K562 (cell line): ENCODE measurements around the gene R3HDM2. TPM values are rescaled to one million over a fixed set of nuclear protein-coding genes. Genes with fewer than 3 reads are reported as not detected.

Source experiments
- ATAC-seq: fragments of 200-7000 bp; cut with Tn5 transposase; 3 replicates; pipeline ENCODE4 v1.9.1; 2020; ENCODE audit warnings: moderate library complexity
- BruUV-seq: library from RNA; stranded (reverse); fragments of 400-500 nt; replicated peaks from 2 replicates; lab custom pipeline; 2021; lab: Mats Ljungman, UMichigan
- CTCF ChIA-PET: fragments of 300-600 bp; formaldehyde crosslinking; extraction: SDS; loops from one replicate; lab custom pipeline; 2021; ENCODE audit warnings: low intra/inter-chr PET ratio; lab: Yijun Ruan, JAX
- POLR2A ChIA-PET: fragments of 300-600, 350-650 bp; sonication (Branson Sonifier 250); formaldehyde crosslinking; extraction: SDS; loops from one replicate; lab custom pipeline; 2021; ENCODE audit warnings: antibody characterized with exemption, inconsistent platforms; lab: Yijun Ruan, JAX
- DNase-seq, 4 experiments: peaks; one replicate each; pipeline versions ENCODE4 v3.0.0 to v3.0.0-alpha.2; 2011 to 2018; ENCODE audit warnings: low spot score in 3 of 4, mixed read lengths in 3 of 4; ENCODE audit errors: extremely low read depth in 1 of 4
- FAIRE-seq: peaks from 2 replicates; lab custom pipeline; 2011; peaks lifted over from hg19 to GRCh38; lab: Jason Lieb, UNC
- H2AFZ ChIP-seq: 2 replicates; pipeline ENCODE4 v1.6.0; 2011; ENCODE audit warnings: low read depth, low read length, control low read depth, inconsistent platforms
- H3K27ac ChIP-seq: fragments of 200-600 bp; 3 replicates; pipeline ENCODE4 v1.8.0; 2011; ENCODE audit warnings: low read depth, mild to moderate bottlenecking, control low read depth, inconsistent platforms, low read length, moderate library complexity, mixed read lengths; ENCODE audit errors: extremely low read depth
- H3K27me3 ChIP-seq, 2 experiments: fragments of 300-600 bp in 1 of 2; 2 replicates in 1 of 2; 3 replicates in 1 of 2; pipeline versions ENCODE4 v1.6.0 to v1.8.0; 2011; ENCODE audit warnings: inconsistent platforms in 2 of 2, low read length in 2 of 2, mild to moderate bottlenecking in 1 of 2, mixed read lengths in 1 of 2, moderate library complexity in 1 of 2; ENCODE audit not compliant: control insufficient read depth in 2 of 2, insufficient read depth in 2 of 2
- H3K36me3 ChIP-seq: fragments of 300-600 bp; 3 replicates; pipeline ENCODE4 v1.8.0; 2011; ENCODE audit warnings: mild to moderate bottlenecking, low read length, inconsistent platforms; ENCODE audit not compliant: control insufficient read depth, insufficient read depth
- H3K4me1 ChIP-seq, 2 experiments: fragments of 200-600 bp in 1 of 2; replicated peaks in 1 of 2; 2 replicates in 1 of 2; 3 replicates in 1 of 2; pipeline versions ENCODE4 v1.5.1 to v1.8.0; 2011; ENCODE audit warnings: inconsistent platforms in 2 of 2, low read length in 2 of 2, mild to moderate bottlenecking in 1 of 2, mixed read lengths in 1 of 2, moderate library complexity in 1 of 2; ENCODE audit not compliant: control insufficient read depth in 2 of 2, insufficient read depth in 2 of 2
- H3K4me2 ChIP-seq: 2 replicates; pipeline ENCODE4 v1.6.1; 2011; ENCODE audit warnings: low read length, control low read depth, inconsistent platforms, mixed read lengths; ENCODE audit not compliant: insufficient read depth
- H3K4me3 ChIP-seq: fragments of 200-600 bp; sonication (generic), shearing (Covaris generic); 2 replicates; pipeline ENCODE4 v1.5.1; 2016; ENCODE audit warnings: control low read depth, inconsistent platforms
- H3K79me2 ChIP-seq: fragments of 200-600 bp; 3 replicates; pipeline ENCODE4 v1.8.0; 2011; ENCODE audit warnings: low read length, inconsistent platforms; ENCODE audit not compliant: control insufficient read depth, insufficient read depth
- H3K9ac ChIP-seq, 2 experiments: 2 replicates each; pipeline versions ENCODE4 v1.6.0 to v1.6.1; 2011; ENCODE audit warnings: low read depth in 2 of 2, low read length in 2 of 2, control low read depth in 1 of 2, inconsistent platforms in 1 of 2, mild to moderate bottlenecking in 1 of 2, mixed read lengths in 1 of 2; ENCODE audit not compliant: insufficient read depth in 1 of 2
- H3K9me1 ChIP-seq: one replicate; pipeline ENCODE4 v1.6.0; 2011; ENCODE audit warnings: inconsistent platforms, mild to moderate bottlenecking, low read length, moderate library complexity; ENCODE audit not compliant: control insufficient read depth, insufficient read depth
- H3K9me3 ChIP-seq: replicated peaks from 2 replicates; pipeline ENCODE4 v1.5.1; 2011; ENCODE audit warnings: low read depth, low read length, inconsistent platforms; ENCODE audit not compliant: control insufficient read depth, insufficient read depth
- H4K20me1 ChIP-seq: replicated peaks from 2 replicates; pipeline ENCODE4 v1.6.1; 2011; ENCODE audit warnings: low read length, inconsistent platforms, mixed read lengths; ENCODE audit not compliant: control insufficient read depth, insufficient read depth
- C11orf30 ChIP-seq: fragments of 450-650 bp; IDR thresholded peaks from 2 replicates; pipeline ENCODE4 v1.6.1; 2016; ENCODE audit warnings: low read depth, mild to moderate bottlenecking
- COPS2 ChIP-seq: fragments of 450-650 bp; conservative IDR thresholded peaks from 2 replicates; pipeline ENCODE4 v1.6.1; 2016; ENCODE audit warnings: mild to moderate bottlenecking, moderate library complexity
- KLF16 ChIP-seq: IDR thresholded peaks from 2 replicates; pipeline ENCODE4 v1.6.1; 2016; ENCODE audit warnings: antibody characterized with exemption
- MITF ChIP-seq: IDR thresholded peaks from 2 replicates; pipeline ENCODE4 v1.6.1; 2014; ENCODE audit warnings: antibody characterized with exemption
- POLR2H ChIP-seq: IDR thresholded peaks from 2 replicates; pipeline ENCODE4 v1.6.1; 2016; ENCODE audit warnings: missing genetic modification characterization, low read depth, mild to moderate bottlenecking, control low read depth, missing compliant biosample characterization, moderate library complexity
- POLR3G ChIP-seq: IDR thresholded peaks from 2 replicates; pipeline ENCODE4 v1.6.1; 2011; ENCODE audit not compliant: insufficient read length, insufficient replicate concordance; ENCODE audit errors: extremely low read depth
- RBM25 ChIP-seq: fragments of 200-400 bp; formaldehyde crosslinking; IDR thresholded peaks from 2 replicates; pipeline ENCODE4 v1.6.1; 2018; ENCODE audit warnings: low read length, low read depth, moderate library complexity; ENCODE audit not compliant: severe bottlenecking
- SUPT5H ChIP-seq: fragments of 450-650 bp; IDR thresholded peaks from 2 replicates; pipeline ENCODE4 v1.6.1; 2016
- TAF9B ChIP-seq: fragments of 450-650 bp; IDR thresholded peaks from 2 replicates; pipeline ENCODE4 v1.6.1; 2018; ENCODE audit warnings: mild to moderate bottlenecking; ENCODE audit not compliant: partially characterized antibody
- ZNF12 ChIP-seq: sonication (generic); formaldehyde crosslinking; IDR thresholded peaks from 2 replicates; pipeline ENCODE4 v1.4.0; 2020; ENCODE audit warnings: mild to moderate bottlenecking, missing genetic modification reagents
- ZNF124 ChIP-seq: sonication (generic); formaldehyde crosslinking; IDR thresholded peaks from 2 replicates; pipeline ENCODE4 v1.8.1; 2022; ENCODE audit warnings: missing genetic modification reagents
- ZNF146 ChIP-seq: IDR thresholded peaks from one replicate; pipeline ENCODE4 v1.6.1; 2018; ENCODE audit warnings: missing compliant biosample characterization; ENCODE audit not compliant: unreplicated experiment
- ZNF408 ChIP-seq: fragments of 250-450 bp; sonication (Bioruptor Pico); IDR thresholded peaks from 2 replicates; pipeline ENCODE4 v1.4.0; 2020; ENCODE audit warnings: low read depth, mild to moderate bottlenecking, moderate library complexity
- ZNF586 ChIP-seq: fragments of 450-650 bp; formaldehyde crosslinking; conservative IDR thresholded peaks from 2 replicates; pipeline ENCODE4 v1.4.0; 2020; ENCODE audit warnings: mild to moderate bottlenecking, moderate library complexity
- ZNF609 ChIP-seq: sonication (generic); formaldehyde crosslinking; IDR thresholded peaks from 2 replicates; pipeline ENCODE4 v1.8.1; 2023; ENCODE audit warnings: missing genetic modification reagents, mild to moderate bottlenecking, borderline replicate concordance
- ZNF655 ChIP-seq: fragments of 250-450 bp; sonication (Bioruptor Pico); IDR thresholded peaks from 2 replicates; pipeline ENCODE4 v1.5.0; 2021
- WGBS: fragments of 100-300 bp; shearing (Covaris generic); methylation state at CpG from one replicate; pipeline ENCODE4 v1.1.6; 2016; ENCODE audit warnings: low coverage, mixed read lengths; ENCODE audit not compliant: insufficient coverage; ENCODE audit errors: missing lambda C conversion rate; 5-methylcytosine and 5-hydroxymethylcytosine counted together
- in situ Hi-C: fragments of 300-500 bp; cut with MboI; formaldehyde crosslinking; loops from 4 replicates; pipeline ENCODE4 v1.15.0; 2018; ENCODE audit warnings: inconsistent platforms, mixed read lengths
- intact Hi-C: fragments of 100-400 bp; cut with micrococcal nuclease; formaldehyde crosslinking; loops from 2 replicates; pipeline ENCODE4 v1.14.2; 2022
- polyA plus RNA-seq, 8 experiments: library from polyadenylated mRNA; depleted of rRNA in 4 of 8; stranded (reverse) in 5 of 8; unstranded in 3 of 8; fragments of >200 nt; fragmentation: Nextera tagmentation in 2 of 8; fragmentation: Illumina TruSeq in 1 of 8; extraction: Ambion mirVana in 2 of 8; extraction: Trizol in 1 of 8; gene quantifications; 2 replicates each; pipeline versions ENCODE4 v1.2.1 to v1.2.3, GENCODE V29; 2011 to 2014; ENCODE audit warnings: inconsistent platforms in 1 of 8, missing spikeins in 1 of 8
- total RNA-seq, 7 experiments: library from RNA; depleted of rRNA in 6 of 7; stranded (reverse); fragments of >200 nt in 6 of 7; fragmentation: Illumina TruSeq in 2 of 7; extraction: Trizol in 2 of 7; gene quantifications; 2 replicates each; pipeline versions ENCODE4 v1.2.1 to v1.2.3, GENCODE V29; 2011 to 2021; ENCODE audit warnings: low replicate concordance in 1 of 7

R3HDM2 gene
- total and polyA plus RNA-seq, 9 of the 15 experiments (the other 6 are each of a cell fraction or from before 2014, with no cell fraction given), result 3.3 to 18.8 (median 9.0) TPM

GRCh38 chr12:57381693-57382220, 49.1 kb downstream of the R3HDM2 start:
- POLR2A ChIA-PET, result interaction anchor here (0.7 kb wide), 1 partner anchor 74 kb away, joined by 3 read pairs; no protein-coding TSS in a partner anchor
- no TSS peak for BruUV-seq
- CTCF ChIA-PET, result no interaction called here
- FAIRE-seq (no peak), DNase-seq (no peak), ATAC-seq (0 out of 3 replicates have a peak, but pooled peaks have one; percentile 29)
- TF ChIP-seq ZNF586 (CRISPR knock-in tag), result no peak
- TF ChIP-seq ZNF655 (CRISPR knock-in tag), result no peak
- TF ChIP-seq POLR3G, result no peak
- no peak for TF ChIP-seq ZNF124 (CRISPR knock-in tag)
- no peak for TF ChIP-seq RBM25
- TF ChIP-seq POLR2H, result no peak
- no peak for TF ChIP-seq COPS2
- TF ChIP-seq C11orf30, result no peak
- TF ChIP-seq ZNF146 (CRISPR knock-in tag), result no peak
- TF ChIP-seq ZNF12 (CRISPR knock-in tag), result no peak
- no peak for TF ChIP-seq KLF16
- TF ChIP-seq SUPT5H, result no peak
- TF ChIP-seq ZNF408, result no peak
- TF ChIP-seq ZNF609 (CRISPR knock-in tag), result no peak
- TF ChIP-seq MITF, result no peak
- TF ChIP-seq TAF9B, result no peak
- in situ Hi-C loops, result no loop called here
- no peak overlapping the region for H3K4me3 ChIP-seq
- 38% methylated on average over 2 of the region's 2 CpGs for WGBS
- peaks cover 0 to 8% of the 10 kb centered on the region in 2 experiments; a peak in 3 of 5 replicates for H3K4me1 ChIP-seq
- no peak overlapping the region for H3K27ac ChIP-seq
- H4K20me1 ChIP-seq, result no peaks in the 10 kb centered on the region
- intact Hi-C loops, result no loop called here
- no peaks in the 10 kb centered on the region for H3K9me3 ChIP-seq
- no peaks in the 10 kb centered on the region for H3K79me2 ChIP-seq
- H2AFZ ChIP-seq, result no peak overlapping the region
- no peaks in the 10 kb centered on the region for H3K9me1 ChIP-seq
- H3K9ac ChIP-seq, result no peak overlapping the region
- no peaks in the 10 kb centered on the region for H3K36me3 ChIP-seq
- no peaks in the 10 kb centered on the region for H3K27me3 ChIP-seq
- H3K4me2 ChIP-seq, result no peak overlapping the region
